ENCODE measurements around the gene PGS1.

Gene PGS1

GRCh38 chr17:78387977-78388941, 9.8 kb downstream of the PGS1 start:
- DNase-seq: peak; percentile 45

GRCh38 chr17:78390241-78391050, 12.0 kb downstream of the PGS1 start:
- DNase-seq: no peak

- DNase-seq: no peak
Observed at GRCh38 chr17:78391051-78391431, 12.6 kb downstream of the PGS1 start.

GRCh38 chr17:78391843-78392242, 13.4 kb downstream of the PGS1 start:
- no peak for DNase-seq

- DNase-seq: no peak
Observed at GRCh38 chr17:78392295-78392694, 13.8 kb downstream of the PGS1 start.

- no peak for DNase-seq
Observed at GRCh38 chr17:78393575-78393974, 15.1 kb downstream of the PGS1 start.

GRCh38 chr17:78394209-78394608, 15.8 kb downstream of the PGS1 start:
- no peak for DNase-seq

- no peak for DNase-seq
Observed at GRCh38 chr17:78395155-78395554, 16.7 kb downstream of the PGS1 start.

- DNase-seq: no peak
Observed at GRCh38 chr17:78396441-78397337, 18.2 kb downstream of the PGS1 start.

GRCh38 chr17:78397681-78398101, 19.2 kb downstream of the PGS1 start:
- DNase-seq: no peak

GRCh38 chr17:78398390-78398789, 19.9 kb downstream of the PGS1 start:
- DNase-seq: no peak

- DNase-seq: no peak
Observed at GRCh38 chr17:78399028-78399692, 20.7 kb downstream of the PGS1 start.

GRCh38 chr17:78399693-78400144, 21.3 kb downstream of the PGS1 start:
- DNase-seq: no peak

GRCh38 chr17:78400581-78401240, 22.3 kb downstream of the PGS1 start:
- DNase-seq: no peak

- DNase-seq: no peak
Observed at GRCh38 chr17:78401246-78401645, 22.8 kb downstream of the PGS1 start.

- no peak for DNase-seq
Observed at GRCh38 chr17:78401891-78402290, 23.4 kb downstream of the PGS1 start.

GRCh38 chr17:78403822-78404221, 25.4 kb downstream of the PGS1 start:
- DNase-seq: no peak

GRCh38 chr17:78406396-78406795, 27.9 kb downstream of the PGS1 start:
- no peak for DNase-seq

- no peak for DNase-seq
Observed at GRCh38 chr17:78406920-78407319, 28.5 kb downstream of the PGS1 start.

GRCh38 chr17:78407387-78408000, 29.0 kb downstream of the PGS1 start:
- DNase-seq: no peak

- DNase-seq: no peak
Observed at GRCh38 chr17:78408476-78409050, 30.1 kb downstream of the PGS1 start.

Measured in OCI-M1 (cell line).